Mesenchymal stem cell (in vitro differentiated cells and primary cell): ENCODE data around the gene PRKAG1. TPM values are rescaled to one million over a fixed set of nuclear protein-coding genes. Genes with fewer than 3 reads are reported as not detected.
"Not testable (repeated sequence)": the region's sequence is repeated elsewhere in the genome, so short reads cannot be mapped to it uniquely, and the experiment has no call there.

ENCODE experiments used
- DNase-seq: peaks from one replicate; pipeline ENCODE4 v3.0.0-alpha.2; 2013
- H2AFZ ChIP-seq: one replicate; pipeline ENCODE4 v1.6.1; 2013; ENCODE audit warnings: low read depth, mild to moderate bottlenecking, control low read depth, inconsistent platforms, low read length, moderate library complexity
- H2AK5ac ChIP-seq: 2 replicates; pipeline ENCODE4 v1.6.1; 2013; ENCODE audit warnings: low read length, moderate library complexity, mild to moderate bottlenecking, inconsistent platforms; ENCODE audit not compliant: severe bottlenecking
- H2BK120ac ChIP-seq: one replicate; pipeline ENCODE4 v1.6.1; 2013; ENCODE audit warnings: low read depth, mild to moderate bottlenecking, inconsistent platforms, low read length, moderate library complexity
- H2BK12ac ChIP-seq, 2 experiments: one replicate each; pipeline ENCODE4 v1.6.1; 2013; ENCODE audit warnings: inconsistent platforms in 2 of 2, low read length in 2 of 2, mild to moderate bottlenecking in 2 of 2, moderate library complexity in 2 of 2, control low read depth in 1 of 2
- H2BK15ac ChIP-seq: one replicate; pipeline ENCODE4 v1.6.1; 2013; ENCODE audit warnings: mild to moderate bottlenecking, low read depth, inconsistent platforms; ENCODE audit not compliant: poor library complexity, severe bottlenecking
- H2BK5ac ChIP-seq: 2 replicates; pipeline ENCODE4 v1.6.1; 2013; ENCODE audit warnings: low read depth, mild to moderate bottlenecking, low read length, control low read depth, inconsistent platforms; ENCODE audit not compliant: poor library complexity, severe bottlenecking
- H3K14ac ChIP-seq, 2 experiments: one replicate each; pipeline ENCODE4 v1.6.1; 2013; ENCODE audit warnings: inconsistent platforms in 2 of 2, low read length in 2 of 2, control low read depth in 1 of 2, mild to moderate bottlenecking in 1 of 2, moderate library complexity in 1 of 2
- H3K18ac ChIP-seq, 2 experiments: one replicate each; pipeline ENCODE4 v1.6.1; 2013; ENCODE audit warnings: inconsistent platforms in 2 of 2, low read length in 2 of 2, control low read depth in 1 of 2, low read depth in 1 of 2, mild to moderate bottlenecking in 1 of 2
- H3K23ac ChIP-seq, 2 experiments: one replicate each; pipeline ENCODE4 v1.6.1; 2013; ENCODE audit warnings: inconsistent platforms in 2 of 2, low read length in 2 of 2, mild to moderate bottlenecking in 2 of 2, moderate library complexity in 2 of 2, control low read depth in 1 of 2
- H3K27ac ChIP-seq: 2 replicates; pipeline ENCODE4 v1.5.1; 2013; ENCODE audit warnings: mild to moderate bottlenecking, moderate library complexity, low read length, control low read depth, inconsistent platforms; ENCODE audit not compliant: poor library complexity, severe bottlenecking
- H3K27me3 ChIP-seq, 2 experiments: 2 replicates each; pipeline versions ENCODE4 v1.6.1 to v1.7.0; 2013; ENCODE audit warnings: low read length in 2 of 2, mild to moderate bottlenecking in 2 of 2, moderate library complexity in 2 of 2, control low read depth in 1 of 2, inconsistent platforms in 1 of 2; ENCODE audit not compliant: control insufficient read depth in 1 of 2, insufficient read depth in 1 of 2
- H3K36me3 ChIP-seq, 2 experiments: 2 replicates each; pipeline versions ENCODE4 v1.6.1 to v1.7.0; 2013; ENCODE audit warnings: low read length in 2 of 2, control low read depth in 1 of 2, inconsistent platforms in 1 of 2, low read depth in 1 of 2, mild to moderate bottlenecking in 1 of 2; ENCODE audit not compliant: insufficient read depth in 2 of 2, control insufficient read depth in 1 of 2
- H3K4ac ChIP-seq, 2 experiments: one replicate each; pipeline ENCODE4 v1.6.1; 2013; ENCODE audit warnings: inconsistent platforms in 2 of 2, low read length in 2 of 2, mild to moderate bottlenecking in 2 of 2, moderate library complexity in 2 of 2, control low read depth in 1 of 2, low read depth in 1 of 2
- H3K4me1 ChIP-seq: 2 replicates; pipeline ENCODE4 v1.6.1; 2013; ENCODE audit warnings: low read depth, low read length, control low read depth; ENCODE audit not compliant: control insufficient read depth, insufficient read depth
- H3K4me2 ChIP-seq: 2 replicates; pipeline ENCODE4 v1.6.1; 2013; ENCODE audit warnings: low read length, mild to moderate bottlenecking, inconsistent platforms; ENCODE audit not compliant: poor library complexity, severe bottlenecking
- H3K4me3 ChIP-seq, 2 experiments: 2 replicates each; pipeline versions ENCODE4 v1.5.1 to v1.7.0; 2013; ENCODE audit warnings: low read length in 2 of 2, mild to moderate bottlenecking in 2 of 2, control low read depth in 1 of 2, low read depth in 1 of 2; ENCODE audit not compliant: insufficient read depth in 1 of 2
- H3K79me1 ChIP-seq: replicated peaks from 2 replicates; pipeline ENCODE4 v1.6.1; 2013; ENCODE audit warnings: mild to moderate bottlenecking, control low read depth, low read length, inconsistent platforms; ENCODE audit not compliant: poor library complexity, severe bottlenecking
- H3K9ac ChIP-seq: 2 replicates; pipeline ENCODE4 v1.7.0; 2013; ENCODE audit warnings: mild to moderate bottlenecking, low read length, moderate library complexity
- H3K9me3 ChIP-seq: 2 replicates; pipeline ENCODE4 v1.7.0; 2013; ENCODE audit warnings: mild to moderate bottlenecking, low read length; ENCODE audit not compliant: control insufficient read depth
- H4K8ac ChIP-seq: one replicate; pipeline ENCODE4 v1.6.1; 2013; ENCODE audit warnings: inconsistent platforms, mild to moderate bottlenecking, low read length, moderate library complexity
- H4K91ac ChIP-seq: one replicate; pipeline ENCODE4 v1.6.1; 2013; ENCODE audit warnings: mild to moderate bottlenecking, low read length, inconsistent platforms
- WGBS: methylation state at CpG from one replicate; pipeline ENCODE4 v1.1.7; 2013; ENCODE audit warnings: mixed read lengths; 5-methylcytosine and 5-hydroxymethylcytosine counted together
- polyA plus RNA-seq, 2 experiments: library from polyadenylated mRNA; stranded (reverse); fragments of 200-250 nt; gene quantifications; one replicate each; pipeline ENCODE4 v1.2.3, GENCODE V29; 2013

The PRKAG1 gene
- polyA plus RNA-seq (2013, experiment 1 of 2): 62.2 TPM
- 63.2 TPM for polyA plus RNA-seq (2013, experiment 2 of 2)

- Histone ChIP-seq H3K14ac (peak within 1 kb of the TSS in 1 of 2 experiments; percentile 98), H4K91ac (peak within 1 kb of the TSS; percentile 85), H3K9ac (peak within 1 kb of the TSS; percentile 98), H3K79me1 (peaks cover 31% of the 10 kb centered on the region), H2BK15ac (peak within 1 kb of the TSS; percentile 60), H2AFZ (peak within 1 kb of the TSS; percentile 87), H3K9me3 (no peaks in the 10 kb centered on the region), H3K18ac (peak within 1 kb of the TSS; percentile 85 to 93), H2BK12ac (peak within 1 kb of the TSS in 1 of 2 experiments; percentile 30), H2BK120ac (no peak within 1 kb of the TSS), H4K8ac (peak within 1 kb of the TSS; percentile 93), H2BK5ac (peak within 1 kb of the TSS; percentile 78), H2AK5ac (peak within 1 kb of the TSS; percentile 54), H3K27me3 (no peaks in the 10 kb centered on the region), H3K4me2 (peak within 1 kb of the TSS; percentile 89), H3K27ac (peak within 1 kb of the TSS; percentile 95), H3K36me3 (peaks cover 22 to 35% of the 10 kb centered on the region in 2 experiments), H3K4me3 (peak within 1 kb of the TSS; percentile 77 to 97), H3K4ac (peak within 1 kb of the TSS; percentile 35 to 95), H3K23ac (peak within 1 kb of the TSS in 1 of 2 experiments; percentile 87), H3K4me1 (peaks cover 5% of the 10 kb centered on the region)
- WGBS: 1% methylated on average over 51 of the region's 59 CpGs
- peak; percentile 98 for DNase-seq
Observed at GRCh38 chr12:49018261-49019119, at the start of gene PRKAG1. Gene PRKAG1, minus strand, starts transcription at chr12:49018776. Its CDS starts 36 bp downstream, at chr12:49018740.

- no peak overlapping the region for H4K91ac ChIP-seq
- H3K79me1 ChIP-seq: peaks cover 5% of the 10 kb centered on the region
- no peak overlapping the region for H2BK120ac ChIP-seq
- H3K36me3 ChIP-seq: no peaks in the 10 kb centered on the region
- no peaks in the 10 kb centered on the region for H3K27me3 ChIP-seq
- H3K4me3 ChIP-seq: no peak overlapping the region
- H2BK12ac ChIP-seq: no peak overlapping the region
- no peak overlapping the region for H3K27ac ChIP-seq
- H4K8ac ChIP-seq: no peak overlapping the region
- peaks cover 8% of the 10 kb centered on the region for H3K4me1 ChIP-seq
- H2BK15ac ChIP-seq: no peak overlapping the region
- no peak overlapping the region for H3K14ac ChIP-seq
- no peak overlapping the region for H2BK5ac ChIP-seq
- H3K23ac ChIP-seq: no peak overlapping the region
- no peak overlapping the region for H3K4me2 ChIP-seq
- no peak for DNase-seq
- no peak overlapping the region for H3K9ac ChIP-seq
- 67% methylated on average over 4 of the region's 4 CpGs for WGBS
- H2AK5ac ChIP-seq: no peak overlapping the region
- no peak overlapping the region for H3K4ac ChIP-seq
- no peak overlapping the region for H3K18ac ChIP-seq
- H2AFZ ChIP-seq: no peak overlapping the region
- H3K9me3 ChIP-seq: no peaks in the 10 kb centered on the region
Observed at GRCh38 chr12:49066120-49066519, 47.5 kb upstream of the PRKAG1 start.

GRCh38 chr12:49064767-49065152 lies 46.2 kb upstream of the PRKAG1 start:
- Histone ChIP-seq H3K14ac (no peak overlapping the region), H3K27me3 (no peaks in the 10 kb centered on the region), H3K36me3 (no peaks in the 10 kb centered on the region), H3K9me3 (no peaks in the 10 kb centered on the region), H3K4ac (peak overlapping the region in 1 of 2 experiments; percentile 12), H2AFZ (no peak overlapping the region), H3K79me1 (peaks cover 7% of the 10 kb centered on the region), H3K4me2 (no peak overlapping the region), H2BK15ac (no peak overlapping the region), H4K91ac (no peak overlapping the region), H2BK5ac (no peak overlapping the region), H3K4me3 (no peak overlapping the region), H4K8ac (no peak overlapping the region), H3K23ac (no peak overlapping the region), H3K18ac (no peak overlapping the region), H2BK120ac (no peak overlapping the region), H2BK12ac (peak overlapping the region in 1 of 2 experiments; percentile 35), H2AK5ac (no peak overlapping the region), H3K27ac (no peak overlapping the region), H3K9ac (no peak overlapping the region), H3K4me1 (peaks cover 8% of the 10 kb centered on the region)
- 93% methylated on average over 5 of the region's 5 CpGs for WGBS
- DNase-seq: no peak

GRCh38 chr12:49061916-49062315 lies 43.3 kb upstream of the PRKAG1 start:
- not testable (repeated sequence) for H3K79me1 ChIP-seq, H3K9me3 ChIP-seq, H3K14ac ChIP-seq, H3K4ac ChIP-seq, DNase-seq, H2AK5ac ChIP-seq, H2BK120ac ChIP-seq, H2BK15ac ChIP-seq, H4K91ac ChIP-seq, H4K8ac ChIP-seq, H3K27me3 ChIP-seq, H2BK5ac ChIP-seq, H3K4me2 ChIP-seq, H3K23ac ChIP-seq, H3K27ac ChIP-seq, H3K4me1 ChIP-seq, H3K18ac ChIP-seq, H2AFZ ChIP-seq, H2BK12ac ChIP-seq, H3K4me3 ChIP-seq, H3K36me3 ChIP-seq
- 97% methylated on average over 13 of the region's 17 CpGs for WGBS
- peak overlapping the region; percentile 97 for H3K9ac ChIP-seq
